CD4-positive, alpha-beta T cell (primary cell): ENCODE data around the gene VPS8. TPM values are rescaled to one million over a fixed set of nuclear protein-coding genes. Genes with fewer than 3 reads are reported as not detected.

Experiments used
- ATAC-seq: fragments of 200-7000 bp; cut with Tn5 transposase; one replicate; pipeline ENCODE4 v1.10.0; 2022; ENCODE audit warnings: mild to moderate bottlenecking; ENCODE audit not compliant: poor library complexity
- CTCF ChIA-PET: fragments of 350-600 bp; sonication (Branson Sonifier 250); formaldehyde crosslinking; loops from one replicate; lab custom pipeline; 2021; ENCODE audit warnings: antibody characterized with exemption, inconsistent platforms; lab: Charles Lee
- POLR2A ChIA-PET: fragments of 350-600 bp; sonication (Branson Sonifier 250); formaldehyde crosslinking; loops from one replicate; lab custom pipeline; 2021; ENCODE audit warnings: antibody characterized with exemption, inconsistent platforms; lab: Charles Lee
- DNase-seq, 14 experiments: peaks; one replicate each; pipeline ENCODE4 v3.0.0-alpha.2; 2013 to 2020; ENCODE audit warnings: mixed read lengths in 2 of 14
- H3K27ac ChIP-seq, 2 donors: one replicate each; pipeline versions ENCODE4 v1.5.1 to v1.7.0; 2013; ENCODE audit warnings: low read length in 2 of 2, low read depth in 1 of 2, mild to moderate bottlenecking in 1 of 2
- H3K27me3 ChIP-seq, 2 experiments: 1 replicate in 1 of 2; 2 replicates in 1 of 2; pipeline versions ENCODE4 v1.6.1 to v1.7.0; 2013; ENCODE audit warnings: low read length in 2 of 2, control low read depth in 1 of 2, mild to moderate bottlenecking in 1 of 2, moderate library complexity in 1 of 2; ENCODE audit not compliant: insufficient read depth in 2 of 2, control insufficient read depth in 1 of 2
- H3K36me3 ChIP-seq: one replicate; pipeline ENCODE4 v1.6.1; 2013; ENCODE audit warnings: low read length, control low read depth; ENCODE audit not compliant: insufficient read depth
- H3K4me1 ChIP-seq: one replicate; pipeline ENCODE4 v1.6.1; 2013; ENCODE audit warnings: low read length, control low read depth; ENCODE audit not compliant: insufficient read depth
- H3K4me3 ChIP-seq: one replicate; pipeline ENCODE4 v1.5.1; 2013; ENCODE audit warnings: mild to moderate bottlenecking, low read length, moderate library complexity
- H3K9me3 ChIP-seq, 2 experiments: 1 replicate in 1 of 2; 2 replicates in 1 of 2; pipeline versions ENCODE4 v1.6.1 to v1.7.0; 2013; ENCODE audit warnings: low read length in 2 of 2, mild to moderate bottlenecking in 2 of 2, control low read depth in 1 of 2, moderate library complexity in 1 of 2; ENCODE audit not compliant: control insufficient read depth in 1 of 2, insufficient read depth in 1 of 2
- H3K27ac Mint-ChIP-seq: one replicate; pipeline ENCODE4 v1.8.0; 2020; ENCODE audit warnings: mixed read lengths
- H3K27me3 Mint-ChIP-seq: one replicate; pipeline ENCODE4 v1.8.0; 2021; ENCODE audit warnings: mixed read lengths
- H3K36me3 Mint-ChIP-seq: one replicate; pipeline ENCODE4 v1.8.0; 2021; ENCODE audit warnings: low read depth, mixed read lengths
- H3K4me1 Mint-ChIP-seq: one replicate; pipeline ENCODE4 v1.8.0; 2021; ENCODE audit warnings: low read depth, mixed read lengths
- H3K4me3 Mint-ChIP-seq: one replicate; pipeline ENCODE4 v1.8.0; 2020; ENCODE audit warnings: mild to moderate bottlenecking, mixed read lengths
- H3K9me3 Mint-ChIP-seq: one replicate; pipeline ENCODE4 v1.8.0; 2020; ENCODE audit warnings: mixed read lengths
- intact Hi-C, 2 experiments: fragments of 100-400 bp; cut with DNase I in 1 of 2; cut with micrococcal nuclease in 1 of 2; formaldehyde crosslinking; loops; one replicate each; pipeline versions ENCODE4 v1.15.1 to v1.9.0; 2023 to 2025; cut with DNase I, micrococcal nuclease
- total RNA-seq, 174 experiments: library from RNA in 2 of 174; stranded (reverse) in 2 of 174; gene quantifications; one replicate each; pipeline ENCODE4 v1.2.3 and lab custom pipeline; 2021 to 2026
- TF ChIP-seq, protein P1 (sequence below): fragments of 200-600 bp; IDR thresholded peaks from one replicate; pipeline ENCODE4 v1.8.0; 2022; ENCODE audit warnings: antibody characterized with exemption, mild to moderate bottlenecking

VPS8 gene
- total RNA-seq, 2 experiments from 2014 or later, result 56.8 to 61.2 TPM

DNA sequence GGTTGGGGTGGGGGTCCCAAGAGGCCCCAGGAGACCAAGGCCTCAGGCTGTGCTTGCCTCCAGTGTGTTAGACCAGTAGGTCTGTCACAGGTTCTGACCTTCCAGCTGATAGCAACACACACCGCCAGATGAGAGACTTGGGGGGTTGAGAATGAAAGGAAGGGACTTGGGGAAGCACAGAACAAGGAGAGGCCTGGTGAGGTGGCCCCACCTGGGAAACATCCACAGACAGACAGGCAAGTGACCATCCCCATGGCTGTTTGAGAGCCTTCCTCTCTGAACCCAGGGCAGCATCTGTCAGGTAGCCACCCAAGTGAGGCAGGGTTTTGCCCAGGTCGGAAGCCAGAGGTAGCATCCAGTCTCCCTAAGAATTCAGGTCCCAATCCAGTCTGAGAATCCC, 35.0 kb upstream of the VPS8 start:
- POLR2A ChIA-PET, result interaction anchor here (1.5 to 3.1 kb wide), 2 partner anchors 216 to 220 kb away, joined by 4 to 19 read pairs; partner anchors contain the start of gene EPHB3
- no peaks in the 10 kb centered on the region for H3K36me3 Mint-ChIP-seq
- H3K27me3 ChIP-seq, result no peaks in the 10 kb centered on the region

DNA sequence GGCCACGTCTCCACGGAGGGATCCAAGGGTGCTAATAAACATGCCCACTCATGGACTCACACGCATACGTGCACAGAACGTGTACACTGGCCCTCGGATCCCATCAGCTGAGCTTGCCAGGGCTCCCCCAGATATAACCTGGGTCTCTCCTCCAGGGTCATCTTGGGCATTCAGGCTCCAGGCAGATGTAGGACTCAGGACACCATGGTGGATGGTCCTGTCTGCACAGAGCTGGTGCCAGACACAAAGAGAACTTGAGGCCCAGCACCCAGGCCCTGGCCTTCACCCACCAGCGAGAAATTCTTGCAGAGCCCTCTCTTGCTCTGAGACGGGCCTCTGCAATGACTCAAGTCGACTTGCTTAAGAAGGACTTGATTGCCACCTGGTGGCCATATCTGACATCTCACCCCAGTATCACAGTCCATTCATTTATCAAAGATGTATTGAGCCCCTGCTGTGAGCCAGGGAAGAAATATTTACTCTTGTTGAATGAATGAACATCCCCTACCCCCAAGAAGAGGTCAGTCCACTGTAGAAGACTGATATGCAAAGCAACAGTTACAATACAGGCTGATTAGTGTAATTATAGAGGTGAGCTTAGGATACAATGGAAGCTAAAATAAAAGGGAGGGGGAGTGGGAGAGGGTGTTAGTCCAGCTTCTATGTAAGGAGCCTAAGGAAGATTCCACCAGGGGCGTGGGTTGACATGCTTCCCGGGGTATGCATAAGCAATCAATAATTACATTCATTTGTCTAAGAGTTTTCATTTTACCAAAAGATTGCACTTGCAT, 34.2 kb upstream of the VPS8 start:
- no peak overlapping the region for H3K4me3 Mint-ChIP-seq
- Histone ChIP-seq H3K4me3 (no peak overlapping the region), H3K27ac (no peak overlapping the region), H3K36me3 (no peaks in the 10 kb centered on the region), H3K4me1 (peaks cover 2% of the 10 kb centered on the region), H3K9me3 (no peaks in the 10 kb centered on the region), H3K27me3 (no peaks in the 10 kb centered on the region)
- CTCF ChIA-PET, result no interaction called here
- H3K27me3 Mint-ChIP-seq, result peaks cover 26% of the 10 kb centered on the region
- H3K27ac Mint-ChIP-seq, result no peak overlapping the region
- intact Hi-C loops, result loop anchor here (1.0 to 5.0 kb wide), 4 partner anchors 51 to 409 kb away; partner anchors contain the start of gene EPHB3 (in 2 of the 2)
- no peaks in the 10 kb centered on the region for H3K36me3 Mint-ChIP-seq
- peak; percentile 99 for ATAC-seq
- peak; percentile 66 to 91 (median 76) for DNase-seq
- TF ChIP-seq, protein P1, sequence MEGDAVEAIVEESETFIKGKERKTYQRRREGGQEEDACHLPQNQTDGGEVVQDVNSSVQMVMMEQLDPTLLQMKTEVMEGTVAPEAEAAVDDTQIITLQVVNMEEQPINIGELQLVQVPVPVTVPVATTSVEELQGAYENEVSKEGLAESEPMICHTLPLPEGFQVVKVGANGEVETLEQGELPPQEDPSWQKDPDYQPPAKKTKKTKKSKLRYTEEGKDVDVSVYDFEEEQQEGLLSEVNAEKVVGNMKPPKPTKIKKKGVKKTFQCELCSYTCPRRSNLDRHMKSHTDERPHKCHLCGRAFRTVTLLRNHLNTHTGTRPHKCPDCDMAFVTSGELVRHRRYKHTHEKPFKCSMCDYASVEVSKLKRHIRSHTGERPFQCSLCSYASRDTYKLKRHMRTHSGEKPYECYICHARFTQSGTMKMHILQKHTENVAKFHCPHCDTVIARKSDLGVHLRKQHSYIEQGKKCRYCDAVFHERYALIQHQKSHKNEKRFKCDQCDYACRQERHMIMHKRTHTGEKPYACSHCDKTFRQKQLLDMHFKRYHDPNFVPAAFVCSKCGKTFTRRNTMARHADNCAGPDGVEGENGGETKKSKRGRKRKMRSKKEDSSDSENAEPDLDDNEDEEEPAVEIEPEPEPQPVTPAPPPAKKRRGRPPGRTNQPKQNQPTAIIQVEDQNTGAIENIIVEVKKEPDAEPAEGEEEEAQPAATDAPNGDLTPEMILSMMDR, result peak; percentile 88
- no peaks in the 10 kb centered on the region for H3K9me3 Mint-ChIP-seq
- no peaks in the 10 kb centered on the region for H3K4me1 Mint-ChIP-seq
- POLR2A ChIA-PET, result interaction anchor here (1.4 to 3.1 kb wide), 3 partner anchors 216 to 358 kb away, joined by 3 to 19 read pairs (median 4); partner anchors contain the start of gene EPHB3

More for the DNA sequence above, 35.0 kb upstream of the VPS8 start:
- H3K9me3 ChIP-seq, result no peaks in the 10 kb centered on the region
- no peak overlapping the region for H3K4me3 ChIP-seq
- H3K27ac Mint-ChIP-seq, result no peak overlapping the region
- peaks cover 2% of the 10 kb centered on the region for H3K4me1 ChIP-seq
- H3K4me1 Mint-ChIP-seq, result no peaks in the 10 kb centered on the region
- H3K4me3 Mint-ChIP-seq, result no peak overlapping the region
- peaks cover 26% of the 10 kb centered on the region for H3K27me3 Mint-ChIP-seq
- no peak for ATAC-seq
- H3K9me3 Mint-ChIP-seq, result no peaks in the 10 kb centered on the region
- H3K36me3 ChIP-seq, result no peaks in the 10 kb centered on the region
- H3K27ac ChIP-seq, result no peak overlapping the region
- intact Hi-C loops, result loop anchor here (1.0 to 5.0 kb wide), 5 partner anchors 50 to 408 kb away; partner anchors contain the start of gene EPHB3 (in 2 of the 2)
- TF ChIP-seq, protein P1, result no peak
- DNase-seq, result no peak
- CTCF ChIA-PET, result no interaction called here

DNA sequence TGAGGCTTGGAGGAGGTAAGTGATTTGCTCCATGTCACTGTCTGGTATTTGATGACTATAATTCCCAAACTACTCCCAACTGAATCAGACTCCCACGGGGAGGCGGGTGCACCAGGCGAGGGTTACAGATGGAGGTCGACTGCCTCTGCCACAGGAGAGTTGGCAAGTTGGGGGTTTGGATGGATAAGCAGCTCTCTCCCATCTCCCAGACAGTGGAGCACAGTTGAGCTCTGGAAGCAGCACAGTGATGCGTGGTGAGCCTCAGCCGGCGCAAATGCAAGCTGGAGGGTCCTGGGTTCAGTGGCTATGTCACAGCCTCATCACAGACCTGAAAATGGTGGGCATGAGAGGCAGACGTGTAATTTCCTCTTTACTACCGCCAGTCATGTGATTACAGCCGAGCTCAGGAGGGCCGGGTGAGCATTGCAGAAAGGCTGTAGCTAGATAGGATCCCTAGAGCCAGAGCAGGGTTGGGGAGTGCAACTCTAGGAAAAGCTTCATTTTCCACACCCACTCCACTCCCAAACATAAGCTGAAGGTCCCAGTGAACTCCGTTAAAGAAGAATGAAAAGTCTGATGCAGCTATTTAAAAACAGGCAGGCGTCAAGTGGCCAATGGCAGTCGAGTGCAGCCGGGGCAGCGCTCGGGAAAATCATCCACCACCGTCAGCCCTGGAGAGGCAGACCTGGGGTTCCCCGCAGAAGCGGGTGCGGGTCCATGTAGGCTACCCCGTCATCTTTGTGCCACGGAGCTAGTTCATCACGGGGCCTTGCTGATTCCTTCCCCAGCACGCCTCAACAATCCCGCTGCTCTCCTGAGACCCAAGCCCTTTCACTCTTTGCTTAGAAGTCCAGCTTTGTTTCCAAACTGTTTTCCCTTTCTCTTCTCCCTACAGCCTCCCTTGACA, 33.3 kb upstream of the VPS8 start:
- ChIA-PET CTCF (interaction anchor here (1.2 kb wide), 1 partner anchor 237 kb away, joined by 5 read pairs; no protein-coding TSS in a partner anchor), POLR2A (interaction anchor here (1.4 to 3.1 kb wide), 3 partner anchors 217 to 359 kb away, joined by 3 to 19 read pairs (median 4); partner anchors contain the start of gene EPHB3)
- Mint-ChIP-seq H3K27me3 (peaks cover 31% of the 10 kb centered on the region), H3K27ac (no peak overlapping the region), H3K36me3 (no peaks in the 10 kb centered on the region), H3K9me3 (no peaks in the 10 kb centered on the region), H3K4me3 (no peak overlapping the region), H3K4me1 (no peaks in the 10 kb centered on the region)
- intact Hi-C loops, result loop anchor here in 1 of 2 experiments (5.0 kb wide), 1 partner anchor 236 kb away; no protein-coding TSS in a partner anchor
- H3K9me3 ChIP-seq, result no peaks in the 10 kb centered on the region
- H3K4me1 ChIP-seq, result peaks cover 2% of the 10 kb centered on the region
- H3K36me3 ChIP-seq, result no peaks in the 10 kb centered on the region
- TF ChIP-seq, protein P1, result no peak
- no peak for DNase-seq
- no peak for ATAC-seq
- no peak overlapping the region for H3K27ac ChIP-seq
- no peaks in the 10 kb centered on the region for H3K27me3 ChIP-seq
- H3K4me3 ChIP-seq, result no peak overlapping the region
